HG03520 (cell line): ENCODE data around the gene GREB1L.

Source experiments
- ATAC-seq: cut with Tn5 transposase; IDR thresholded peaks from one replicate; pipeline ENCODE4 v1.9.1; 2021; ENCODE audit warnings: mild to moderate bottlenecking, moderate library complexity; ENCODE audit not compliant: unreplicated experiment

The GREB1L gene

DNA sequence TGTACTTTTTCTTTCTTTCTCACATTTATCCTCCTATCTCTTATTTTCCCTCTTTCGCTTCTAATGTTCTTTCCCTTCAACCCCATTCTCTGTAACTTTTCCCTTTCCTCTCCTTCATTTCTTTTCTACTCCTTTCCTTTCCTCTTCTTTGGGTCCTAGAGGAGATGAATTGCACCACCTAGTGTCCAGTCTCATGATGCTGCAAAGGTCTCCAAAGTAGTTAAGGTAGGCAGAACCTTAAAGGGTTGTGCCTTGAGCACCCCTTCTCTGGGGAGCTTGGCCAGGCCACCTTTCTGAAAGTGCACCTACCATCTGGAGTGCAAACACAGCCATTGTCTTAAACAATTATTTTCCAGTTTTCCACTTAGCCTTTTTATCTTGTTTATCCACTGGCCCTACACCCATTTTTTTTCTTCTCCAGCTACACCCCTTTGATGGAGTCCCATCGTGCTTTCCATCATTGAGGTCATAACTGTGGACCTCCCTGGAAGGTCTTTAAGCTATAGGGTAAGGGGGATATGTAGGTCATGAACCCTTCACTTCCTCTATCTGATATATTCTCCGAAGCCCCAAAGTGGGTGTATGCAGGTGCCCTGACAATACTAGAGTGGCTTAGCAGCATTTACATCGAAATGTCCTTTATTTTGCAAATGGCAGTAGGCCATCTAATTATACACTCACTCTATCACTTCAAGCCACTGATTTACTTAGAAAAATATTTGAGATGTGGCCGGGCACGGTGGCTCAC is 202.6 kb downstream of the GREB1L start:
- ATAC-seq, result no peak

DNA sequence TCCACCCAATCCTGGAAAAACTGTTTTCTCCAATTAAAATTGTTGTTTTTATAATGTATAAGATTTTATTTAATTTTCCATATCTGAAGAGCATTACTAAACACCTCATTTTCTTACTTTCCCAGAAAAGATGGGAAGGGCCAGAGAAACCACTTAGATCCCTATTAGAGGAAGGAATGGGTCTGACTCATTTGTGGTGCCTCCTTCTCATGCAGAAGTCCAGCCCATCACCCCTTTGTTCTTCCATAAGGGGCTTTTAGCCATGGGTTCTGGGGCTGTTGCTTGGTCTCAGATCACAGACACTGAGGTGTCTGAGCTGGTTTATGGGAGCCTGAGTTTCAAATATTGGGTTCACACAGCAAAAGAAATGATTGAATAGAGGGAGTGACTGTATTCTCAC is 206.3 kb downstream of the GREB1L start:
- ATAC-seq, result no peak

DNA sequence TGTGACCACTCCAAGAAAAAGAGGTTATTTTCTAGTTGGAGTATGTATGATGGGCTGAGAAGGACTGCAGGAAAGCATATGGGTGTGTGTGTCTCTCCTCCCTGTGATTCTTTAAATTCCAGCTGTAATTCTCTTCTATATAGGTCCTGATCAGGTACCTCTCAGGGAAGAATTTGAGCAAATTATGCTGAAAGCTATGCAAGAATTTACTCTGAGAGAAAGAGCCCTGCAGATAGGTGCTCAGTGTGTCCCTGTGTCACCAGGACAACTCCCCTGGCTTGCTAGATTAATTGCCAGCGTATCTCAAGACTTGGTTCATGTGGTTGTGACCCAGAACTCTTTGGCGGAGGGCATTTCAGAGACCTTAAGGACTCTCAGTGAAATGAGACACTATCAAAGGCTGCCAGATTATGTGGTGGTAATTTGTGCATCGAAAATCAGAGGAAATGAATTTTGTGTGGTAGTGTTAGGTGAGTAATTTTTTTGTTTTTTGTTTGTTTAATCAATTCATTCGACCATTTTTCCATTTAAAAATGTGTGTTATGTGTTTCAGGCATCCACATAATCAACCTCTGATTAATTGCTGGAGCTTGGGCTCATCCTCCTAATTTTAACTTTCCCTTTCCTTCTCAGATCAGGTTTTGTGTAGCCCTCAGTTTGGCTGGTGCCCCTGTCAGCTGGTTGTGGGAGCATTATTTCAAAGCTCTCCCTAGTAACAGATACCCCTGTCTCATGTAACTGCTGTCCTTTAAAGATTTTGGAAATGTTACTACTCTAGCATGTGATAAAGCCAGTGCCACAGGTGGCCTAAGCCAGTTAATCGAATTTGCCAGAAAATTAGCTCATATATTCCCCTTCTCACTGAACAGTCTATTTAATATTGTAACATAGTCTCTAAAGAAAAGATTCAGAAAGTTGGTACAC is 207.6 kb downstream of the GREB1L start:
- no peak for ATAC-seq

DNA sequence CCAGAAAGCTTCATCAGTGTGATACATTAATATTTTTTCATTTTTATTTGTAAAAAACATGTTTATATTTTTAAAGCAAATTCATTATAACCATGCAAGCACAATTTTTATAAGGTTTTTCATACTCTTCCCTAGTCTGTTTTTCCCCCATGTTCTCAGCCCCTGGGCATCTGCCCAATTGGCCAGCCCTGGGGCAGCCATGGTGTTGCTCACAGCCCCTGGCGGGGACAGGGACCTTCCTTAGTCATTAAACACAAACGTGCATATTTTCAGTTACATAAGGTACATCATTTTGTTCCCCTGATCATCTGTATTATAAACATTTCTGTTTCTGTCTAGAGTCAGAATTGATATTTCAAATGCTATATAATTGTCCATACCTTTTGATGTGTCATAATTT is 208.5 kb downstream of the GREB1L start:
- ATAC-seq, result no peak

DNA sequence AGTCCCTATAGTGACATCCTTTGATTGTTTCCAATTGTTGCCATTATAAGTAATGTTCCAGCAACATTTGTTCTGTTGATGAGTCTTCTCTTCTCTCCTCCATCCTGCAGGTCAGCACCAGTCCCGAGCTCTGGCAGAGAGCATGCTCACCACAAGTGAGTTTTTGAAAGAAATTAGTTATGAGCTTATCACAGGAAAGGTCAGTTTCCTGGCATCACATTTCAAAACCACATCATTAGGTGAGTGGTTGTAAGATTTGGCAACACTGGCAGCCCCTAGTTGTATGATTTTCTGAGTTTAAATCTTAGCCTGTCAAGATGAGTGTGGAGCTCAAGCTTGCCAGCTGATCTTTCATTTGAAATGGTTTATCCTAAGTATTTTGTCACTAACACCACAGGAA is 208.9 kb downstream of the GREB1L start:
- ATAC-seq, result no peak

DNA sequence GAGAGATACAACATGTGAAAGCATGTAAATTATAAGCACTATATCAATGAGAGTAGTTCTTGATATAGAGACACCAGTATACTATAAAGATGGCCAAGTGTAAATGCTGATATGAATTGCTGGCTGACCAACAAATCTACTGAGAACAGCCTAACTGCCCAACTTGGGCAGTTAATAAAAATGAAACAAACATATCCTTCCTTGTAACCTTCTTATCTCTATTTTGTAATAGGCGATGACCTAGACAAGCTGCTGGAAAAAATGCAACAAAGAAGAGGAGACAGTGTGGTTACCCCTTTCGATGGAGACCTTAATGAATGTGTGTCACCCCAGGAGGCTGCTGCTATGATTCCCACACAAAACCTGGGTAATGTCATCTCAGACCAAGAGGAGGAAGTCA is 209.8 kb downstream of the GREB1L start:
- no peak for ATAC-seq

DNA sequence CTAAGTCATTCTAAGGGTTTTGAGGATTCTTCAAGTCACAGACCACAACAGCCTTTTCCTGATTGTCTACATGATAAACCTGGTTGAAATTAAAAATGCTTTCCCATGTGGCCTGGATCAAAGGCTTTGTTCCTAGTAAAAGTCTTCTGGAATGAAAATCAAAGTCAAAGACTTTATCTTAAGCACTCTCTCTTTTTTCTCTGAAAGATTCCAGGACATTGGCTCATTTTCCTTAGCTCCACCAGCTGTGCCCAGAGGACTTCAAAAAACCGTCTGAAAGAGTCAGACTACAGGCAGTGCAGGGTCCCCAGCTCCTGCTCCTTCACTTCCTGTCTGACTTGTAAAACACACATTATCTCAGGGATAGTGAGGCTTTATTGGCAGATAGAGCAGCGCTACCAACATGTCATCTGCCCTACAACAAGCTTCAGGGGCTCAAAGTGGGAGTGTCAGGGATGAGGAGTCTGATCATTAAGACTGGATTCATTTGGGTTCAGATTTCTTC is 210.3 kb downstream of the GREB1L start:
- ATAC-seq, result no peak

DNA sequence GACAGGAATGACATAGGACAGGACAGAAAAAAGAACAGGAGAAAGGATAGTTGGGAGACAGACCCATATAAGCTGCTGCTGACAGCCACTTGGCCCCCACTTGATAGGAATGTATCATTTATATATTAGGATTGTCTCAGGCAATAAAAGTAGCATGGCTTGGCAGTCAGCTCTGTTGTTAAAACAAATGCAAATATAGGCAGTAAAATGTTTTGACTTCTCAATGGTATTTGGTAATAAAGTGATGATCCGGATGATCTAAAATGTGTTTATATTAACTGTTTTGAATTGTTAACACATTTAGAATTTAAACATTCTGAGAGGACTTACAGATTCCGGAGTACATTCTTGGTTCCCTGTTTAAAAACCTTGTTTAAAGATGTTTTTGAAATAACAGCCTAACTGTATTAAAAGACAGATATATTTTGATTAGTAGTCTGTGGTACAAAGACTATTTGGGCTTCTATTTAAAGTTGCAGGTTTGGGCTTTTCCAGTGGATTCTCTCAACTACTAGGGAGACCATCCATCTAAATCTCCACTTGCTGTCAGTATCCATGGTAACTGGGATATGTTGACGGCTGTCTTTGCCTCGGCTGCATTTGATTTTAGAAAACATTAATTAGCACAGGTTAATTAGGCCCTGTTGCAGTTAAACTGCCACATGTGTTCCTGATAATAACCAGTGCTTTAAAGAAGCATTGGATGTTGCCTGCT is 210.9 kb downstream of the GREB1L start:
- no peak for ATAC-seq

DNA sequence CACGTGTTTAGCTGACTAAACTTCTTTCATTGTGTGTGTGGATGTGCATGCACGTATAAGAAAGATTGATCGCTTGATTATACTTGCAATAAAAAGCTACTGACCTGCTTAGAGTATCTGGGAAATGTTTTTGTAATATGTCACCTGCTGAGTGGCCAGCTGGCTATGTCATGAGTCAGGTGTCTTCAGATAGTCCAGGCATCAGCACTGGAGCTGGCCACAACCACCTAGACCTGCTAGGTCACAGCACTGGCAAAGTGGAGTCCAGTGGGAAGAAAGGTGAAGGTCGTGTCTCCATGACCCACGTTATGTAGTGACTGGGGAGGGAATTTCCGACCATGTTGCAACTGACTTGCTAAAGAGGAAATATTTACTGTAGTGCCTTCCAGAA is 211.5 kb downstream of the GREB1L start:
- no peak for ATAC-seq

DNA sequence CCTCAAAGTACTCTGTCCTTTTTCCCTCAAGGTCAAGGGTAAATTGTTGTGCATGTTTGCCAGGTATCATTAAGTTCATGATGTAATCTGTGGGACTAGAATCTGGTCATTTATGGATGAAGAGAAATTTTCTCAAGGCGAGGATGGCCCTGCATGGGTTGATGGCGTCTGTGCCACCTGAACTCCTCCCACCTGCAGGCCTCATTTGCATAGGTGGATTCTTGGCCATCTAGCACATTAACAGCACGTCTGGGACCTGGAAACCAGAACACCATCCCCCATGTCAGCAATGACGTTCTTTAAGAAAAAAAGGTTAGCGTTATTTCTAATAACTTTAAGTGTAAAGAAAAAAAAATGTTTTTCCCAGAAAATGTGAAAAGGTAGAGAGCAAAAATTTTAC is 212.7 kb downstream of the GREB1L start:
- ATAC-seq, result no peak

DNA sequence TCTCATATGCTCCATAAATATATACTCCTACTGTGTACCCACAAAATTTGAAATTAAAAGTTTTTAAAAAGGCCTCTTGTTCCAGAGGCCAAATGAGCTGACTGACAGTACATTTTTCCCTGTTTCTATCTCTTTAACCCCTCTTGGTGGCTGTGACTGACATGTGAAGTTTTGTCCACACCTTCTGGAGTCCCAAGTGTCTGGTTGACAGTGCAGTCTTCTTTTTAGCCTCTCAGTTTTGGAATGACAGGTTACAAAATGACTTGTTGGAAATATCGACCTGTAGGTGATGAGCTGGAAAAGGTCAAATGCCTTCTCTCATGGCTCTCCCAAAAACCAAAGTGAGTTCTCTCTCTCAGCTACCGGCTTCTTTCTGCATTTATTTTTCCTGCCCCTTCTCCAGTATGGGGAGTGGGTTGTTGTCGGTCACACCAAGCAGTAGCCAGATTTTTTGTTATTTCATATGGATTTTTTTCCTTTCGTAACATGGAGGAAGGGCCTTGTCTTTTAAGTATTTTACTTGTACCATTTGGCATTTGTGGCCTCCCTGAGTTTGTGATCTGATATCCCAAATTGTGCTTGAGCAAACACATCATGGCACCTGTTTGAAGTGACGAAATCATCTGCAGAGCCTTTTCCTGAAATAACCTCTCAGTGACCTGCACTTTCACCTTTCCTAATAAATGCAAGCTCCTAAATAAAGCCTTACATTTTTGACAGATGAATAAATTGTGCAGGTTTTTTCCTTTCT is 214.6 kb downstream of the GREB1L start:
- ATAC-seq, result no peak

DNA sequence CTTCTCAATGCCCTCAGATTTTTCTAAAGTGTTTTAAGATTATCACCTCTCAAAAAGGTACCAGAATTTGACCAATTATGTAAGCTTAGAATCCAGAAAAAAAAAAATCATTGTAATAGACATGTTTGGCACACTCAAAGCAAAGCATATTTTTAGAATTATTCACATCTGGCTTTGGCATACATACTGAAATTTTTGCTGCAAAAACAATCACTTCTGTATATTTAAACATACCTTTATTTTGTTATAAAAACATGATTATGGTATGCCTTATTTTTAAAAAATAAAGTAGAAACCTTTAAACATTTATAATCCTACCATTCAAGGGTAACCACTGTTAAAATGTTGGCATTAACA is 215.1 kb downstream of the GREB1L start:
- ATAC-seq, result no peak

DNA sequence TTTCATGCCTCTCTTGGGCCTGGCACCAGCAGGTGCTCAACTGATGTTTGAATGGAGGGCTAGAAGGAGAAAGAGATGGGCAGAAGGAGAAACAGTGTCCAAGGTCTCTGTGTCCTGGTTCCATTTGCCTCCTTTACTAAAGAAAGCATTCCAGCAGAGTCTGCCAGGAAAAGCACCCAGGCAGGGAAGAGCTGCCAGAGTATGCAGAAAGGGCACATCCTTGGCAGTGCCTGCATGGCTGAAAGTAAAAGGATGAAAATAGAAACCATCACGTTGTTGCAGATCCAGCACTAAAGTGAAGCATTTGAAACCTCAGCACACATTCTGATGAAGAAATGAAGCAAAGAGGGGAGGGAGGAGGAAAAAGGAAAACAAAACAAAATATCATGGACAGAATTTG is 216.3 kb downstream of the GREB1L start:
- no peak for ATAC-seq

DNA sequence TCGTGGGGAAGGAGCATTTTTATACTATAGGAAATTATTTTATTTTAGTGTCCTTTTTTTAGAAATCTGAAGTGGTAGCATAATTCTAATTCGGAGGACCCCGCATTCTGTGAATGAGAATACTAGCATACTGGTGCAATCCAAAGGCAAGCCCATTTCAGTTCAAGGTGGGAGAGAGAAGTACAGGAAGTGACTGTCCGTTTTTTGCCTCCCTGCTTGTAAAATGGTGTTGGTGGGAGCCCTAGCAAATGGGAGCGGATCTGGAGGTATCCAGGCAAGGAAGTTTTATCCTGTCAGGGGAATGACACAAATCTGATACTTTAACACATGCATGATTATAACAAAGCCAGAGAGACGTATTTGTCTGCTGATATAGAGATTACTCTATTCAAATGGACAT is 216.8 kb downstream of the GREB1L start:
- ATAC-seq, result no peak

DNA sequence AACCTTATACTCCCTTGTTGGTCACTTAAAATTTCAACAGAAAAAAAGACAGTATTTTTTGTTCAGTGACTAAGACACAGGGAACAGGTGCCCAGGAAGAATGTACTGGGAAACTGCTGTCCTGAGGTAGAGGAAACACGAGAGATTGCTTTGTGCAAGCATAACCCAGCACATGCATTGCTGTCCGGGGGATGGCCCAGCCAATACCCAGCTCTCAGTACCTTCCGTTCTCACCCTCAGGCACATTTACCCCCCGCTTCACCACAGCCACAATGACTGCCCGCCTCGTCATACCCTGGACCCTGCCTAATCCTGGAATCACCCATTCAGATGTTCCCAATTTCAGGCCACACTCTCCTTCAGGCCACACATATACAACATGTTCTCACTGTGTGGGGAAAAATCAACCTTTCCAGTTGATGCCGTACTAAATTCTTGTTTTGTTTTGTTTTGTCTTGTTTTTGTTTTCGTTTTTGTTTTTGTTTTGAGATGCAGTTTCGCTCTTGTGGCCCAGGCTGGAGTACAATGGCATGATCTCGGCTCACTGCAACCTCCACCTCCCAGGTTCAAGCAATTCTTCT is 217.8 kb downstream of the GREB1L start:
- ATAC-seq, result no peak

DNA sequence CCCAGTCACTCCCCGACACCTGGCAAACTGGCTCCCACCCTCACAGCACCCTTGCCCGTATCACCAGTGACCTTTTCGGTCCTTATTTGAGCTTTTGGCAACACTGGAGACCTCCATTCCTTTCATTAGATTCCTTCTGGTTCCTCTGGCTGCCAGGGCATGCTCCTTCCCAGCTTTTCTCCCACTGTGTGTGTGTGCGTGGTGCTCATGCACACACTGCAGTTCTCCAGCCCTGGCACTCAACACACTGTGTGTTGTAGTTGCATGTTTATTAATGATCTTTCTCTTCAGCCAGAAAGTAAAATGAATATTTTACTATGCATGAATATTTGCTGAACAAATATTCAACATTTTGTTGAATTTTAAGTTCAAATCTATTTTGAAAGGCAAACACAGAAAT is 219.4 kb downstream of the GREB1L start:
- no peak for ATAC-seq

DNA sequence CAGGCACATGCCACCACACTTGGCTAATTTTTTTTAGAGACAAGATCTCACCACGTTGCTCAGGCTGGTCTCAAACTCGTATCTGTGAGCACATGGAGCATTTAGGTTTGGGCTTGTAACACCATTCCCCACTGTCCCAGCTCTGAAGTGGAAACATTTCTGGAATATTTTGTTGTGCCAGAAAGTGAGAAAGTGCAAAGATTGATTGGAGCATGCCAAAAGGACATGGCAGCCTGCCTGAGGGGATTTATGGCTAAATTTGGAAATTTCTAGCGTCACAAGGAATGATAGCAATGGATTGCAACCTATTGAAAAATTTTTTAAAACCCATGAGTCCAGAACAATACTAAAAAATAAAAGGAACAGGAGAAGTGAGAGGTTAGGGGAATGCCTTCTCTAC is 221.7 kb downstream of the GREB1L start:
- no peak for ATAC-seq

DNA sequence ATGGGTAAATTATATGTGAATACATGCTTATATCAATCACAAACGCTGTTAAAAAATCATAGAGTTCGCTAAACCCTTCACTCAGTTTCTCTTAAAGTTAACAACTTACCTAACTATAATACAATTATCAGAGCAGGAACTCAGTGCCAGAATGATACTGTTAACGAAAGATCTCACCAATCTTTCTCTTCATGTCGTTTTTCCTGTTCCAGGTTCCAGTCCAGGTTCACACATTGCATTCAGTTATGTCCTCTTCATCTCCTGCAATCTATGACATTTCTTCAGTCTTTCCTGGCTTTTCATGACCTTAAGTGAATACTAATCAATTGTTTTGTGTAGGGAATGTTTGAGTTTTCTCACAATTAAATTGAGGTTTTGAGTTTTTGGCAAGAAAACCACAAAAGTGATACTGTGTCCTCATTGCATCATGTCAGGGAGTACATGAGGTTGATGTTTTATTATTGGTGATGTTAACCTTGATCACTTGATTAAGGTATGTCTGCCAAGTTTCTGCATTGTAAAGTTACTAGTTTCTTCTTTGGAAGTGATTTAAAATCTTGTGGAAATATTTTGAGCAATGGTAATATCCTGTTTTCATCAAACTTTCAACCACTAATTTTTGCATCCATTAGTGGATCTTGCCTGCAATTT is 226.6 kb downstream of the GREB1L start:
- no peak for ATAC-seq

DNA sequence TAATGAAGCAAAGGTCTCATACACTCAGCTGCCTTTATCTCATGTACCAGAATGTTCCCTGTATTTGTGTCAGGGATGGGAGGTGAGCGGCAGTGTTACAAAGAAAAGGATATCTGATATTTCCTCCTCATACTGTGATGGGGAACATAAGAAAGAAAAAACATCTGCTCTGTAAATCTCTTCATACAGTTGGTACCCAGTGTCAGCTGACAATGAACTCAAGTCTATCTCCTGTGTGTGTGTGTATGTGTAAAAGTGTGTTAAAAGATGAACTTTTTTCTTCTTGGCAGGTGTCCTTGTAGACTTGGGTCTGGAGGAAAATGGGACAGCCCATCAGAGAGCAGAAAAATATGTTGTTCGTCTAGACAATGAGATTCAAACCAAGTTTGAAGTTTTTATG is 230.7 kb downstream of the GREB1L start:
- ATAC-seq, result no peak

DNA sequence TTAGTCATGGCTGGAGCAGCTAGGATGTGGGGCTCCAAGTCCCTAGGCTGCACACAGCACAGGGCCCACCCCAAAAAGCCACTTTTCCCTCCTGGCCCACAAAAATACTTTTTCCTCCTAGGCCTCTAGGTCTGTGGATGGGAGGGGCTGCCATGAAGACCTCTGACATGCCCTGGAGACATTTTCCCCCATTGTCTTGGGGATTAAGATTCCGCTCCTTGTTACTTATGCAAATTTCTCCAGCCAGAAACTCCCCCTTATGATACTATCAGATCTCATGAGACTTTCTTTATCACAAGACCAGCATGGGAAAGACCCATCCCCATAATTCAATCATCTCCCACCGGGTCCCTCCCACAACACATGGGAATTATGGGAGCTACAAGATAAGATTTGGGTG is 232.6 kb downstream of the GREB1L start:
- ATAC-seq, result no peak
